Measurements from ENCODE around the gene CDK17.

- TF ChIP-seq, protein P1, sequence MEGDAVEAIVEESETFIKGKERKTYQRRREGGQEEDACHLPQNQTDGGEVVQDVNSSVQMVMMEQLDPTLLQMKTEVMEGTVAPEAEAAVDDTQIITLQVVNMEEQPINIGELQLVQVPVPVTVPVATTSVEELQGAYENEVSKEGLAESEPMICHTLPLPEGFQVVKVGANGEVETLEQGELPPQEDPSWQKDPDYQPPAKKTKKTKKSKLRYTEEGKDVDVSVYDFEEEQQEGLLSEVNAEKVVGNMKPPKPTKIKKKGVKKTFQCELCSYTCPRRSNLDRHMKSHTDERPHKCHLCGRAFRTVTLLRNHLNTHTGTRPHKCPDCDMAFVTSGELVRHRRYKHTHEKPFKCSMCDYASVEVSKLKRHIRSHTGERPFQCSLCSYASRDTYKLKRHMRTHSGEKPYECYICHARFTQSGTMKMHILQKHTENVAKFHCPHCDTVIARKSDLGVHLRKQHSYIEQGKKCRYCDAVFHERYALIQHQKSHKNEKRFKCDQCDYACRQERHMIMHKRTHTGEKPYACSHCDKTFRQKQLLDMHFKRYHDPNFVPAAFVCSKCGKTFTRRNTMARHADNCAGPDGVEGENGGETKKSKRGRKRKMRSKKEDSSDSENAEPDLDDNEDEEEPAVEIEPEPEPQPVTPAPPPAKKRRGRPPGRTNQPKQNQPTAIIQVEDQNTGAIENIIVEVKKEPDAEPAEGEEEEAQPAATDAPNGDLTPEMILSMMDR (IDR thresholded peaks at IDR 0.05) = no peak
- no peak for TF ChIP-seq POLR2A (IDR thresholded peaks at IDR 0.05)
Observed at GRCh38 chr12:96438330-96438729, 38.1 kb upstream of the CDK17 start.

Measured in thyroid gland (tissue), 4 donors.